PC-3 (cell line): ENCODE measurements around the gene IFT122. TPM values are rescaled to one million over a fixed set of nuclear protein-coding genes. Genes with fewer than 3 reads are reported as not detected.

Experiments used
- ATAC-seq: fragments of 200-7000 bp; cut with Tn5 transposase; 2 replicates; pipeline ENCODE4 v1.9.1; 2020; ENCODE audit warnings: mild to moderate bottlenecking, moderate library complexity
- BruUV-seq: library from RNA; stranded (reverse); fragments of 400-500 nt; replicated peaks from 2 replicates; lab custom pipeline; 2021; lab: Mats Ljungman, UMichigan
- CTCF ChIA-PET: fragments of 300-600 bp; sonication (Branson Sonifier 250); formaldehyde crosslinking; loops from one replicate; lab custom pipeline; 2022; ENCODE audit warnings: antibody characterized with exemption; lab: Charles Lee
- POLR2A ChIA-PET: fragments of 300-600 bp; sonication (Branson Sonifier 250); formaldehyde crosslinking; loops from one replicate; lab custom pipeline; 2022; ENCODE audit warnings: antibody characterized with exemption; ENCODE audit not compliant: unreplicated experiment; lab: Charles Lee
- DNase-seq: peaks from one replicate; pipeline ENCODE4 v3.0.0-alpha.2; 2015
- H2AFZ ChIP-seq: fragments of 300-600 bp; sonication (generic); 2 replicates; pipeline ENCODE4 v1.6.0; 2016; ENCODE audit warnings: antibody characterized with exemption, low read length
- H3F3A ChIP-seq: fragments of 300-600 bp; sonication (generic); one replicate; pipeline ENCODE4 v1.6.0; 2017; ENCODE audit warnings: antibody characterized with exemption, low read length, control low read depth, mild to moderate bottlenecking; ENCODE audit not compliant: unreplicated experiment
- H3K27ac ChIP-seq: fragments of 300-600 bp; sonication (generic); 2 replicates; pipeline ENCODE4 v1.5.1; 2016; ENCODE audit warnings: mild to moderate bottlenecking, low read length
- H3K27me3 ChIP-seq: fragments of 300-600 bp; sonication (generic); 2 replicates; pipeline ENCODE4 v1.6.1; 2016; ENCODE audit warnings: low read length, mixed read lengths
- H3K36me3 ChIP-seq: fragments of 300-600 bp; sonication (generic); 2 replicates; pipeline ENCODE4 v1.6.1; 2016; ENCODE audit warnings: low read depth, mixed run types, low read length, mixed read lengths
- H3K4me1 ChIP-seq: fragments of 300-600 bp; sonication (generic); 2 replicates; pipeline ENCODE4 v1.5.1; 2016; ENCODE audit warnings: low read length; ENCODE audit not compliant: insufficient read depth
- H3K4me2 ChIP-seq: fragments of 300-600 bp; sonication (generic); 2 replicates; pipeline ENCODE4 v1.6.0; 2016; ENCODE audit warnings: low read length
- H3K4me3 ChIP-seq: fragments of 300-600 bp; sonication (generic); 2 replicates; pipeline ENCODE4 v1.5.1; 2016; ENCODE audit warnings: mild to moderate bottlenecking, low read length, mixed read lengths
- H3K79me2 ChIP-seq: fragments of 300-600 bp; sonication (generic); 2 replicates; pipeline ENCODE4 v1.6.1; 2017; ENCODE audit warnings: low read length, mixed read lengths
- H3K9ac ChIP-seq: fragments of 300-600 bp; sonication (generic); 2 replicates; pipeline ENCODE4 v1.6.0; 2016; ENCODE audit warnings: mild to moderate bottlenecking, low read length
- H3K9me2 ChIP-seq: fragments of 300-600 bp; sonication (generic); replicated peaks from 2 replicates; pipeline ENCODE4 v1.6.1; 2016; ENCODE audit warnings: mixed run types, low read length, mixed read lengths
- H3K9me3 ChIP-seq: fragments of 300-600 bp; sonication (generic); 2 replicates; pipeline ENCODE4 v1.6.1; 2016; ENCODE audit warnings: low read length, mixed read lengths
- H4K20me1 ChIP-seq: fragments of 300-600 bp; sonication (generic); 2 replicates; pipeline ENCODE4 v1.6.1; 2016; ENCODE audit warnings: low read length, mixed read lengths
- EZH2 ChIP-seq: fragments of 300-600 bp; sonication (generic); IDR thresholded peaks from one replicate; pipeline ENCODE4 v1.6.1; 2017; ENCODE audit warnings: antibody characterized with exemption, mild to moderate bottlenecking, low read length; ENCODE audit not compliant: unreplicated experiment
- EZH2phosphoT487 ChIP-seq: fragments of 300-600 bp; sonication (generic); IDR thresholded peaks from 2 replicates; pipeline ENCODE4 v1.6.1; 2018; ENCODE audit warnings: mild to moderate bottlenecking, antibody characterized with exemption, low read length, borderline replicate concordance
- intact Hi-C: fragments of 100-400 bp; cut with micrococcal nuclease; formaldehyde crosslinking; loops from 2 replicates; pipeline ENCODE4 v1.9.0; 2023
- total RNA-seq: library from RNA; depleted of rRNA; stranded (reverse); fragments of >200 nt; gene quantifications from 2 replicates; pipeline ENCODE4 v1.2.3, GENCODE V29; 2014
- TF ChIP-seq, protein P1 (sequence below): fragments of 300-600 bp; sonication (generic); conservative IDR thresholded peaks from 2 replicates; pipeline ENCODE4 v1.5.1; 2017; ENCODE audit warnings: antibody characterized with exemption, low read depth, mild to moderate bottlenecking, low read length

Gene IFT122
- total RNA-seq, 1 experiment from 2014 or later, result 10.2 TPM

DNA sequence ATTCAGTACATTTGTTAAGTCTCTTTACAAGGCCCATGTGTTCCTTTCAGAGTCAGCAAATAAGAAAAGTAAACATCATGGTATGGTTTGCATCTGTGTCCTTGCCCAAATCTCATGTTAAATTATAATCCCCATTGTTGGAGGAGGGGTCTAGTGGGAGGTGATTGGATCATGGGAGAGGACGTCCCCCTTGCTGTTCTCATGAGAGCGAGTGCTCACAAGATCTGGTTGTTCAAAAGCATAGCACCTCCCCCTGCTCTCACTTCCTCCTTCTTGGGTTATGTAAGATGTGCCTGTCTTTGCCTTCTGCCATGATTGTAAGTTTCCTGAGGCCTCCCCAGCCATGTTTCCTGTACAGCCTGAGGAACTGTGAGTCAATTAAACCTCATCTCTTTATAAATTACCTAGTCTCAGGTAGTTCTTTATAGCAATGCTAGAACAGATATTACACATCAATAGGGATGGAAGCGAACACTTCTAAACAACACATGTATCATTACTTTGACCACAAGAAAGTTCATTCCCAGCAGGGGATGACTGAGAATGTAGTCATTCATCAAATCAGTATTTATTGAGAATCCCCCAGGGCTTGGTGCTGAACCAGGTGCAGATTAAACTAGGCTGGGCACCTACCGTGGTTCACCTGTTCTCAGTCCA is 15.7 kb upstream of the IFT122 start:
- Histone ChIP-seq H3F3A (no peaks in the 10 kb centered on the region), H4K20me1 (no peaks in the 10 kb centered on the region), H3K4me3 (no peak overlapping the region), H3K4me2 (peak overlapping the region; percentile 33; the same call in 1 of the 2 replicates), H3K36me3 (no peaks in the 10 kb centered on the region), H3K9me2 (no peaks in the 10 kb centered on the region), H3K27ac (peak overlapping the region; percentile 89), H3K27me3 (no peaks in the 10 kb centered on the region), H3K9me3 (no peaks in the 10 kb centered on the region), H2AFZ (peak overlapping the region; percentile 21), H3K79me2 (no peaks in the 10 kb centered on the region), H3K9ac (peak overlapping the region; percentile 31; the same call in 1 of the 2 replicates), H3K4me1 (peaks cover 17% of the 10 kb centered on the region)
- CTCF ChIA-PET, result no interaction called here
- ATAC-seq (no peak), DNase-seq (peak; percentile 66)
- no TSS peak for BruUV-seq
- TF ChIP-seq, protein P1, sequence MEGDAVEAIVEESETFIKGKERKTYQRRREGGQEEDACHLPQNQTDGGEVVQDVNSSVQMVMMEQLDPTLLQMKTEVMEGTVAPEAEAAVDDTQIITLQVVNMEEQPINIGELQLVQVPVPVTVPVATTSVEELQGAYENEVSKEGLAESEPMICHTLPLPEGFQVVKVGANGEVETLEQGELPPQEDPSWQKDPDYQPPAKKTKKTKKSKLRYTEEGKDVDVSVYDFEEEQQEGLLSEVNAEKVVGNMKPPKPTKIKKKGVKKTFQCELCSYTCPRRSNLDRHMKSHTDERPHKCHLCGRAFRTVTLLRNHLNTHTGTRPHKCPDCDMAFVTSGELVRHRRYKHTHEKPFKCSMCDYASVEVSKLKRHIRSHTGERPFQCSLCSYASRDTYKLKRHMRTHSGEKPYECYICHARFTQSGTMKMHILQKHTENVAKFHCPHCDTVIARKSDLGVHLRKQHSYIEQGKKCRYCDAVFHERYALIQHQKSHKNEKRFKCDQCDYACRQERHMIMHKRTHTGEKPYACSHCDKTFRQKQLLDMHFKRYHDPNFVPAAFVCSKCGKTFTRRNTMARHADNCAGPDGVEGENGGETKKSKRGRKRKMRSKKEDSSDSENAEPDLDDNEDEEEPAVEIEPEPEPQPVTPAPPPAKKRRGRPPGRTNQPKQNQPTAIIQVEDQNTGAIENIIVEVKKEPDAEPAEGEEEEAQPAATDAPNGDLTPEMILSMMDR, result no peak
- TF ChIP-seq EZH2, result no peak
- no peak for TF ChIP-seq EZH2phosphoT487
- intact Hi-C loops, result no loop called here
- POLR2A ChIA-PET, result no interaction called here

GRCh38 chr3:129425213-129425612 is 14.8 kb upstream of the IFT122 start:
- H3K27ac ChIP-seq, result peak overlapping the region; percentile 59
- no peak overlapping the region for H3K9ac ChIP-seq
- BruUV-seq, result no TSS peak
- no peaks in the 10 kb centered on the region for H4K20me1 ChIP-seq
- no peak overlapping the region for H3K4me3 ChIP-seq
- H2AFZ ChIP-seq, result no peak overlapping the region
- no peak overlapping the region for H3K4me2 ChIP-seq
- DNase-seq (no peak), ATAC-seq (no peak)
- H3K27me3 ChIP-seq, result no peaks in the 10 kb centered on the region
- no peaks in the 10 kb centered on the region for H3K9me2 ChIP-seq
- no peaks in the 10 kb centered on the region for H3F3A ChIP-seq
- ChIA-PET POLR2A (no interaction called here), CTCF (no interaction called here)
- H3K79me2 ChIP-seq, result no peaks in the 10 kb centered on the region
- H3K9me3 ChIP-seq, result no peaks in the 10 kb centered on the region
- intact Hi-C loops, result no loop called here
- peaks cover 17% of the 10 kb centered on the region for H3K4me1 ChIP-seq
- TF ChIP-seq EZH2phosphoT487 (no peak), EZH2 (no peak)
- TF ChIP-seq, protein P1, result no peak
- H3K36me3 ChIP-seq, result no peaks in the 10 kb centered on the region; the same call in 1 of the 2 replicates

DNA sequence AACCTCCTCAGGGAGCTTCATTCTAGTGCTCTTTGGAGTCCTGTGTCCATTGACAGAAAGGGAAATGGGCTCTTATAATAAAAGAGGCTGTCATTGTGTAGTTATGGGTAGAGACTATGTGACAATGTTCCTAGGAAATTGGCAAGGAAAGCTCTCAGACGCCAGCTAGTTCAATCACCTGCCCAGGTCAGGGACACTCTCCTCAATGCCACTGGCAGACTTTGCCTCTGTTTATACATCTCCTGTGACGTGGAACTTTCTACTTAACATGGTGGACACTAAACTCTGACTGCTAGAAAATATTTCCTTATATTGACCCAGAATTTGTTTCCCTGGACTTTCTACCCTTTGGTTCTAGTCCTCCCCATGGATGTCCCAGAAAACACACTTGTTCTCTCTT is 14.4 kb upstream of the IFT122 start:
- ChIA-PET CTCF (no interaction called here), POLR2A (no interaction called here)
- H3K9ac ChIP-seq, result no peak overlapping the region
- H3K36me3 ChIP-seq, result no peaks in the 10 kb centered on the region; the same call in 1 of the 2 replicates
- no peak for TF ChIP-seq EZH2
- TF ChIP-seq, protein P1, result no peak
- TF ChIP-seq EZH2phosphoT487, result no peak
- no peak overlapping the region for H3K27ac ChIP-seq
- no peaks in the 10 kb centered on the region for H3K9me3 ChIP-seq
- peaks cover 17% of the 10 kb centered on the region for H3K4me1 ChIP-seq
- H4K20me1 ChIP-seq, result no peaks in the 10 kb centered on the region
- H3K9me2 ChIP-seq, result no peaks in the 10 kb centered on the region
- intact Hi-C loops, result no loop called here
- H3K27me3 ChIP-seq, result no peaks in the 10 kb centered on the region
- ATAC-seq, result no peak
- H3F3A ChIP-seq, result no peaks in the 10 kb centered on the region
- no peak overlapping the region for H3K4me2 ChIP-seq
- H2AFZ ChIP-seq, result no peak overlapping the region
- no peak for DNase-seq
- H3K79me2 ChIP-seq, result no peaks in the 10 kb centered on the region
- no peak overlapping the region for H3K4me3 ChIP-seq
- no TSS peak for BruUV-seq
